COR-L47 (cell line): ENCODE data around the gene EXOC1.
A peak's percentile ranks its signal among the peaks of the same experiment; 100 is the strongest.
"Not testable (repeated sequence)": the region's sequence is repeated elsewhere in the genome, so short reads cannot be mapped to it uniquely, and the experiment has no call there.

Experiments used
- DNase-seq: peaks from one replicate; lab custom pipeline; 2025; lab: John Stamatoyannopoulos, UW

The EXOC1 gene

DNA sequence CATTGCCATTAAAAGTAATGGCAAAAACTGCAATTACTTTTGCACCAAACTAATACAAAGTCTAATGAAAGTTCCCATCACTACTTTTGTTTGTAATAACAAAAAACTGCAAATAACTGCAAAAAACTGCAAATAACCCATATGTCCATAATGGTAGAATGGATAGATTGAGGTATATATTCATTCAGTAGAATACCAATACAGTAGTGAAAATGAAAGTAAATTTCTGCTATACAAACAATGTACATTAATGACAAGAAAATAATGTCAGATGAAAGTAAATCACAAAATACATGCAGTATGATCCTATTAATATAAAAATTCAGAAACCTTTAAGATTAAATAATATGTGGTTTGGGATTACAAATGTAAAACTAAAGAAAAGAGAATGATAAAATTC is 54.0 kb downstream of the EXOC1 start:
- no peak for DNase-seq

DNA sequence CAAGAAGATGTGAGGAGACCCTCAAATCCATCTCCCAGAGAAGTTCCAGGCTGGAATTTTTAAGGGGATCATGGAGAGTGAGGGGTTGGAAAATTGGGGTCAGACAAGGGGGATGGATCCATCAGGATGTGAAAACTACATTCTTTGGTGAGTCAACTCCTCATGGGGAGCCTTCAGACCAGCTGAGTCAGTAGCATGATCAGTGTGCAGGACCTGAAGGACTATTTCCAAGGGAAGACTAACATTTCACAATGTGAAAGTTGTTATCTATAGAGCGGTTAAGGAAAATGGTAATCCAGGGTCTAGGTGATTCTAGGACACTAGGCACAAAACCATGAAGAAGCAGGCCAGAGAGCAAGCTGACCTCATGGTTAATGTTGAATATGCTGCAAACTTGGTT is 56.7 kb downstream of the EXOC1 start:
- no peak for DNase-seq

DNA sequence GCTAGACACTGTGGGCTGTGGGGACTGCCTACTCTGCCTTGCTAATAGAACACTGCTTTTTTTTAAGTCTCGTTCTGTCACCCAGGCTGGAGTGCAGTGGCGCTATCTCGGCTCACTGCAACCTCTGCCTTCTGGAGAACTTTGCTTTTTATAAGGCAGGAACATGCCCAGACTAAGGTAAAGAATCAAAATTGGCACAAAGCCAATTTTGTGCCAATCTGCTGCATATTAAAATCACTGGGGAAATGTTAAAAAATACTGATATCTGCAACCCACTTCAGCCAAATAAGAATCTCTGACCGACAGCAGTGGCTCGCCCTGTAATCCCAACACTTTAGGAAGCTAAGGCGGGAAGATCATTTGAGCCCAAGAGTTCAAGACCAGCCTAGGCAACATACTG is 58.8 kb downstream of the EXOC1 start:
- no peak for DNase-seq

DNA sequence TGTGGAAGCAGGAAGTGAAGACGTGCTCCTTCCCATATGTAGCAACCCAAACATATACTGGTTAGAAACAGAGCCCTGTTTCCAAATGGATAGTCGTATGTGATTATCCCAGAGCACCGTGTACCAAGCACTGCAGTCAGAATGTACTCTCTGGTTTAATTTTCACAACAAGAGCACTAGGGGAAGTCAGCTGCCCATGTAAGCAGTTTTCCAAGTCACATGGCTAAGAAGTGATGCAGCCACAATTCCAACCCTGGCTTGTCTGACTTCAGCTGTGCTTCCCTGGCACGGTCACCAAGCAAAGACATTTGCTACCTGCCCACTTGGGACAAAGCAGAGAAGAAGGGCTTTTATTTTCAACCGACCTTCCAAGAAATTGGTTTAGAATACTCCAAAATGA is 67.1 kb downstream of the EXOC1 start:
- DNase-seq: no peak

DNA sequence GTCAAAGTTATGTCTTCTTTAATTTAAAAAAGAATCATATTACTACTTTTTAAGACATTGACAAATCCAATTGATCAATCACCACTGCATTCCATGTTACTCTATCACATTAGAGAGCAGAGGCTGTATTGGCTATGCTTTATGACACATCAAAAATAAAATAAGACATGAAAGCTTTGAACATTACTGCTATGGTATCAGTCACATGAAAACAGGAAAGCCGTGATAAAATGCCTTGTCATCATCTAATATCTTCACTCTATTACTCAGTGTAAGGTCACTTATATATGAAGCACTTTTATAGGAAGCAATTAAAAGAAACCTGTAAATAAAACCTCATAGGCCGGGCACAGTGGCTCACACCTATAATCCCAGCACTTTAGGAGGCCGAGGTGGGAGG is 67.6 kb downstream of the EXOC1 start:
- no peak for DNase-seq

DNA sequence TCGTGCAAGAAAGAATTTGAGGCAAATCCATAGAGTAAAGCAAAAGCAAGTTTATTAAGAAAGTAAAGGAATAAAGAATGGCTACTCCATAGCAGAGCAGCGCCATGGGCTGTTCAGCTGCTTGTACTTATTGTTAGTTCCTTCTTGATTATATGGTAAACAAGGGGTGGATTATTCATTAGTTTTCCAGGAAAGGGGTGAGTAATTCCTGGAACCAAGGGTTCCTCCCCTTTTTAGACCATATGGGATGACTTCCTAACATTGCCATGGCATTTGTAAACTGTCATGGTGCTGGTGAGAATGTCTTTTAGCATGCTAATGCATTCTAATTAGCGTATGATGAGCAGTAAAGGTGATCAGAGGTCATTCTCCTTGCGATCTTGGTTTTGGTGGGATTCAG is 71.8 kb downstream of the EXOC1 start:
- DNase-seq: no peak

DNA sequence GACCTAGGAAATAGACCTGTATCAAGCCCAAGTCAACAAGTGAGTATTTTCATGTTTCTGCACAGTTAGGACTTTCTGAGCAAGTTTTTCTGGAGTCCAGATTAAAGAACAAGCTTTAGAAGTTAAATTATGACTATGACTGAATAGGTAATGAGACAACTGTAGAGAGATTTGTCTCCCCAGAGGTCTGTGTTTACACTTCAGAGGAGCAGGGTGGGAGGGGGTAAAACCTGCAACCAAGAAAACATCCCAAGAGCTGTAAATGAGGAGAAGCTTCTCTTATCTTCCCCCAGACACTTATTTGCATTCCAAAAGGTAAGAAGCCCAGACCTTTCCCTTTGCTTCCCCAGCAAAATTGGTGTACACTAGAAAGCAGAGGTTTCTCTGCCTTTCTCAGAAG is 73.2 kb downstream of the EXOC1 start:
- no peak for DNase-seq

DNA sequence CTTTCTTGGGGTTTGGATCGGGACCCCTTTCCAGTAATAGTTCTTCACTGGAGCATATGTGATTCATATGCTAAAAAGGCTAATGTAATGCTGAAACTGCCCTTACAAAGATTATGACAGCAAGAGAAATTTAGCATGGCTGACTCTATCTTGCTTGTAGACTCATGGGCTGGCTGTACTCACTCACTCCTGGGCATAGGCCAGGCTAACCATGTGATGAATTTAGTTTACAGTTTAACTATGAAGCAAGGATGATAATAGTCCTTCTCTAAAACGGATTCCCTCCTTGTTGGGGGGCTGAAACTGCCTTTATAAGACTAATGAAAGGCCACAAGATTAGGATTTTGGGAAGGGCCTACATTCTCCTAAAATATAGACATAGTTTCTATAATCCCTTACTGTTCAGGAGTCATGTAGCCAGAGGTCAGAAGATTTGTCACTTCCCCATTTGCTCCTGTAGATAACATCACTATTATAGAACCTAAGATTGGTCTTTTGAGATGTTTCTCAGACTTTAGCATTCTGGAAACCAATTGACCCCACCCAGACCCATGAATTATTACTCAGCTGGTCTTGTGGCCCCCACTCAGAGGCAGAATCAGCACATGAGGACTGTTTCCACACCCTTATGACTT is 74.5 kb downstream of the EXOC1 start:
- no peak for DNase-seq

DNA sequence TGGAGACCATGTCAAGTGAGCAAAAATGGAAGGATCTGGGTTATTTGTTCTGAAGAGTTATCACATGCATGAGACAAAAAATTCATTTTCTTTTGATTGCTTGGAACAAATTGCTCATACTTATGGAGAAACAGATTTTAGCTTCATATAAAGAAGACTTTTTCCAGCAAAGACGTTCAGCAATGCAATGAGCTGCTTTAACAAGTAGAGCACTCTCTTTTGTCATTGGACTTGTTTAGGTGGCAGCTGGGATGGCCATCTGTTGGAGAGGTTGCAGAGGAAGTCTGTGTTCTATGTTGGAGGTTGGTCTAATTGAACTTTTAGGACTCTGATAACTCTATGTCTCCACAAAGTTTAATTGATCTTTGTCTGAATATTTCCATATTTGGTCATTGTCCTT is 75.4 kb downstream of the EXOC1 start:
- DNase-seq: no peak

DNA sequence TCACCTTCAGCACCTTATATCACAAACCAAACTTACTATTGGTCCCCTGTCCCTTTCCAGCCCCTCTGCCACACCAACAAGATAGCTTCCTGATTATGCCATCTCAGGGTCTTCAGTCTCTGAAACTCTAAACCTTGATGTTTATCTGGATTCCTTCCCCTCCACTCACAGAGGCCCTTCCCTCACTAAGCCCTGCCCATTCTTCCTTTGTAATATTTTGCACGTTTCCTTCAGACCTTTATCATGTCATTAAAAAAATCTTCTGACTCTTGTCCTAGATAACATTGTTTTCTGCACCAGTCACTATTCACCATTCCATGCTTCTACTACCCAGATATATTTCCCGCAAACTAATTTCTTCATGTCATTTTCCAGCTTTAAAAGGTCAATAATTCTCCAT is 77.6 kb downstream of the EXOC1 start:
- DNase-seq: no peak

DNA sequence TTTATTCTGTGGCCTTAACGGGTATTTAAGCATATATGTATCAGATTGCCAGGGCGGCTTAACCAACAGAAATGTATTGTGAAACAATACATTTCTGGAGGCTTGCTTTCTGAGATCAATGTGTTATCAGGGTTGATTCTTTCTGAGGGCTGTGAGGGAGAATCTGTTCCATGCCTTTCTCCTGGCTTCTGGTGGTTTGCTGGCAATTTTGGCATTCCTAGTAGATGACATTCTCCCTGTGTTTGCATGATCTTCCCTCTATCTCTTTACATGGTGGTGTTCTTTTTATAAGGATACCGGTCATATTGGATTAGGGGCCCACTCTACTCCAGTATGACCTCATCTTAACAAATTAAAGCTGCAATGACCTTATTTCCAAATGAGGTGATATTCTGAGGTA is 78.4 kb downstream of the EXOC1 start:
- no peak for DNase-seq

DNA sequence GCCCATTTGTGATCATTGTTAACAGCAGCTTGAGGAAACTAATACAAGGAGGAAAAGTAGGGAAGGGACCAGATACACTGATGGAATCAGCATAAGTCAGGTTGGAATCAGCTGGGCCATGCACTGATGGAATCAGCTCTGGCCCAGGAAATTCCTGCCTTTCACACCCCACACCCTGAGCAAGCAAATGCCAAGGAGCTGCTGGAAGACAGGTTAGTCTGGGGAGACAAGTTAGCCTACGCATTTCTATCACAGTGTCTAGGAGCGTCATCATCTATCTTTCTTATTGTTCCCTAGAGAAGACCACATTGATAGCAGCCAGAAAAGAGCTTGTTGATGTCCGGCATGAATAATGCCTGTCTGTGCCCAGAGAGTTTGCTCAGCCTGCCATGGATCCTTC is 79.1 kb downstream of the EXOC1 start:
- DNase-seq: no peak

DNA sequence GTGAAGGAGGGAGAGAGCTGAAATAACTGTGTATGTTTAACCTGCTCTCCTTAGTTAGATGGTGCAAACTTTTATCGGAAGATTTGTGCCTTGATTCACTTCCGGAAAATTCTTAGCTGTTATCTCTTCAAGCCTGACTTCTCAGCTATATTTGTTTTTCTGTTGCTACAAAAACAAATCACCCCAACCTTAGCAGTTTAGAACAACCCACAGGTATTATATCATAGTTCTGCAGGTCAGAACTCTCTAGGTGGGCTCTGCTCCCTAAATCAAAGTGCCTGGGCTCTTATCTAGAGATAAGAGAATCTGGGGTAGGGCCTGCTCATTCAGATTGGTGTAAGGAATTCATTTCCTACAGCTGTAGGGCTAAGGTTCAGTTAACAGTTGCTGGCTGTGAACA is 80.2 kb downstream of the EXOC1 start:
- DNase-seq: no peak

DNA sequence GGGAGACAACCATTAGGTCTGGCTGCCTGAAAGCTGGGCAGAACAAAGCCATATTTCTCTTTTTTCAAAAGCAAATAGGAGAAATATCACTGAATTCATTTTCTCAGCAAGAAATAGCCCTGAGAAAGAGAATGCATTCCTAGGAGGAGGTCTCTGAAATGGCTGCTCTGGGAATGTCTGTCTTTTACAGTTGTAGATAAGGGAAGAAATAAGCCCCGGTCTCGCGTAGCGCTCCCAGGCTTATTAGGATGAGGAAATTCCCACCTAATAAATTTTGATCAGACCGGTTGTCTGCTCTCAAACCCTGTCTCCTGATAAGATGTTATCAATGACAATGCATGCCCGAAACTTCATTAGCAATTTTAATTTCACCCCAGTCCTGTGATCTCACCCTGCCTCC is 82.5 kb downstream of the EXOC1 start:
- not testable (repeated sequence) for DNase-seq

DNA sequence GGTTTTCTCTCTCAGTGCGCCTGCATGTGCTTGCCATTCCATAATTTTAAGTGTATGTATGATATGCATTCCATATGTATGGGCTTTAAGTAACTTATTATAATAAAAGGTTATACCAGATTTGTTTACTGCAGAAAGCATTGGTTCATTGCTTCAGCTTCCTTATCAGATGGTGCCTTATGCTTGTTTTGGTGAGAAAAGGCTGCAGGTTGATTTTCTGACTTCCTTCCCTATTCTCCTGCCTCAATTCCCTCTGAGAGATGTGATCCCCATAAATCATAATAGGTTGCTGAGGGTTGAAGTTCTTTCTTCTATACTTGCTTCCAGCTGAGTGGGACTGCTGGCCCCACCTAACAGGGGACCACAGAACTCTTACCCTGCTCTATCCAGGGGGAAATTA is 85.0 kb downstream of the EXOC1 start:
- no peak for DNase-seq

DNA sequence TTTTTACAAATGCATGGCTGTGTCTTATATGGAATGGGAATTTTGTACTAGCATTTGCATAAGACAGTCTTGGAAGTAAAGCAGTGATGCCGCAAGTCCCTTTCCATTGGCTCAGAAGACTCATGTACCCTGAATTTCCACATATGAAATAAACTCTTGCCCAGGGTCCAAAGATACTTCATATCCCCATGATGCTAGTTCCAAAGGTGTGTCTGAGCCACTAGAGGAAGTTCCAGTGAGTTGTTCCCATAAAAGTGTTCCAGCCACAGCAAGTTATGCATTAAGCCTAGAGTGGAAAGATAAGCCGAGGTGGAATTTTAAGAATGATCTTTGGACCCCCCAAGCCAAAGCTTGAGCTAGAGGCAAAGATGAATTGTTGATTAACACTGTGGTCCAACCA is 86.0 kb downstream of the EXOC1 start:
- DNase-seq: no peak

DNA sequence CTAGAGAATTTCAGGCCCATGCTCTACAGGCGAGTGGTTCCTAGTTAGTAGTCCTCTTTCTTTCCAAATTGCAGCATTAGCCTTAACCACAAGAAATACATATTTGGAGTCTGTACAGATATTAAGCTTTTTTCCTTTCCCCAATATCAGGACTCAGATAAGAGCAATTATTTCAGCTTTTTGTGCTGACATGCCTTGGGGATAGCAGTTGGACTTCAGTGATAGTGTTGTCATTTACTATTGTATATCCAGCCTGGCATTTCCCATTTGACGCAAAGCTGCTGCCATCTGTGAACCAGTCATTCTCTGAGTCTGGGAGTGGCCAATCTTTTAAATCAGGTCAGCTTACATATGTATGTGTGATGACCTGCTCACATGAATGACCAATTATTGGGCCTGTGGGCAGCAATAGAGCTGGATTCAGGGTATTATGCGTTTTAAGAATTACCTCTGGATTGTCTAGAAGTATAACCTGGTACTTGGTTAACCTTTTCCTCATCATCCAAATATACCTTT is 88.5 kb downstream of the EXOC1 start:
- no peak for DNase-seq

DNA sequence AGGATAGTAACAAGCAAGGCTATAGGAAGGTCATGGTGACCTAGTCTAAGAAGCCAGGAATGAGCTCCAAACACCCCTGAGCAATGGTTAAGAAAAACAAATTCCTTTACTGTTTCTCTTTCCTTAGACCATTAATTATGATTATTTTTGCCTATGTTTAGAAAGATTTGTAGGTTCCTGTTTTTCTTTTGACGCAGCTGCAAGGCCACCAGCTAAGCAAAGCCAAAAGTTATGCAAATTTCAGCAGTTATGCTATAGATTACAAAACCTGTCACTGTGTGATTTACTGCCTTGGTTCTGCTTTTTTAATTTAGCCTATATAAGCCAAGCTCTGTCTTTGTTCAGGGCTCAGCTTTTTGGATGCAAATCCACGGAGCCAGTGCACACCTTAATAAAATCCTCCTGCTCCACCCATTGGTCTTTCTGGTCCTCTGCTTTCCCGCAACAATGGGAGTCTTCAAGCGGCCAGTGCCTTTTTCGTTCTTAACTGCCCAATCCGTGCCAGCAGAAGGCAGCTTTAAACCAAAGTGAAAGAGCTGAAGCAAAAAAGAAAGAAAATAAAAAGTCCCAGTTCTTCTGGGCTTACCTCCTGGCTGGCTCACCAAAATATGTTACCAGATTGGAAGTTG is 93.9 kb downstream of the EXOC1 start:
- no peak for DNase-seq

DNA sequence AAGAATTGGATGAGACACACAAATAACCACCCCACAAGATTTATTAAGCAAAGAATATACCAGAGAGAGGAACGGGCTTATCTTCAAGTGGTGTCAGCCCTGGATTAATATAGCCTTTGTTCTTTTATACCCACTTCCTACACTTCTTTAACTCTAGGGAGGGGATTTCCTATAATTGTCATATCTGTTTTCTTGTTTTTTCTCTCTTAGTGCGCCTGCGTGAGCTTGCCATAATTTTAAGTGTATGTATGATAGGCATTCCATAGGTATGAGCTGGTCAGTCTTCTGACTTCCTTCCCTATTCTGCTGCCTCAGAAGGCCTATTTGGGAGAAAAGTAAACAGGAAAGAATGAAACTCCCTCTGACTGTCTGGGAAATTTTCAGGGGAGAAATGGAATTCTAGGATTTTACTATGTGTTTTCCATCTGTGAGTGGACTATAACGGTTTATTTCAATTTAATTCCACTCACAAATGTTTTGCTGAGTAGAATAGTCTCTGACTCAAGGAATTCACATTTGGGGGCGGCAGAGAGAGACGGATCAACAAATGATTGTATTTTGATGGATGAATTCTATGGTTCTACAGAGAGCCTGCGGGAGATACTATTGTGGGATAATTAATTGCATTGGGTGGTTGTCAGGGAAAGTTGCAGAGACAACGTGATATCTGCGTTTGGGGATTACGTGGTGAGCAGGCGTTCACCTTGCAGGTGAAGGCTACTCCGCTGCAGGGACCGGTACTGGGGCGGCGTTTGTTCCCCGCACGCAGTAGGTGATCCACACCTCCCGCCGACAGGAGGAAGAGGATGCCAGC is 94.7 kb downstream of the EXOC1 start:
- DNase-seq: no peak

DNA sequence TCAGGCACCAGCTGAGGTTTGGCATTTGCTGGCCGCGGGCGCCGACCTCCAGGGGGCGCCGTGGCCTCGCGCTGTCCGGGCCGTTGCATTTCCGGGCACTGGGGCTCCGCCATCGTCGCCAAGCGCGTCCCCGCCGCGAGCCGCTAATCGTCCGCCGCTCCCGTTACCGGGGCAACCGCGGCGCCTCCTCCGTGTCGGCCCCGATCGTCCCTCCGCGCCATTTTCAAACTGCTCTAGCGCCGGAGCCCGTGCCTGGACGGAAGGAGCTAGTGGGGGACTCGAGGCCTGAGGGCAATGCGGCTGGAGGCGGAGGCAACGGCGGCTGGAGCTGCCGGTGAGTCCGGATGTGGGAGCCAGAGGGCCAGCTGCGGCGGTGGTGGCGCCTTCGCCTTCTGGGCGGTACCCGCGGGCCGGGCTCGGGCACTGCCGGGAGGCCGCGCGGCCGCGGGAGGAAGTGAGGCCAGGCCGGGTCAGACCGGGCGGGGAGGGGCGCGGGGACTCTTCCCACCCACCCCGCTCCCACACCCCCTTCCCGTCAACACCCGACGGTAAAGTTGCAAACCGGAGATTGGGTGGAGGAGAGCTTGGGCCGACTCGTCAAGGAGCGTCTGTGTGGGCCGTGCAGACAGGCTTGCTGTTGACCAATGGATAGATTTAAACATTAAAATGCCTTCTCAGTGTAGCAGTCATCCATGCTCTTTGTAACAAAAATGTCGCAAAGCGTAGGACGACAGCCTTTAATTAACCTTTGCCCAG is 95.5 kb downstream of the EXOC1 start, which contains the start of gene CEP135:
TSS of gene CEP135 (plus strand) at position 220 of the 756 bp plus-strand sequence. CDS start 3,186 bp downstream, outside the sequence.
- peak; percentile 94 for DNase-seq

DNA sequence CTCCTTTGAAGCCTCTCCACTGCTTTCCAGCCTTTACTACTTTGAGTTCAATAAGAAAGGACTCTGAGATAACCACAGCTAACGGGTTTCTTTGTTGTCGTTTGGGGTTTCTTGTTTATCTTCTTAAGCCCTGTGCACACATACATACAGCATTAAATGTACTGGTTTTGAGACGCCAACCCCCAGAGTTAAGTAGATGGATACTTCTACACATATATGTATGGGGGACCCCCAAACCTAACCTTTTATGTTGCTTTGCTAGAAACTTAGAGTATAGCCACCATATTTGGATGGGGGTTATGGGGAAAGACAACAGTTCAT is 96.0 kb downstream of the EXOC1 start:
- DNase-seq: no peak

DNA sequence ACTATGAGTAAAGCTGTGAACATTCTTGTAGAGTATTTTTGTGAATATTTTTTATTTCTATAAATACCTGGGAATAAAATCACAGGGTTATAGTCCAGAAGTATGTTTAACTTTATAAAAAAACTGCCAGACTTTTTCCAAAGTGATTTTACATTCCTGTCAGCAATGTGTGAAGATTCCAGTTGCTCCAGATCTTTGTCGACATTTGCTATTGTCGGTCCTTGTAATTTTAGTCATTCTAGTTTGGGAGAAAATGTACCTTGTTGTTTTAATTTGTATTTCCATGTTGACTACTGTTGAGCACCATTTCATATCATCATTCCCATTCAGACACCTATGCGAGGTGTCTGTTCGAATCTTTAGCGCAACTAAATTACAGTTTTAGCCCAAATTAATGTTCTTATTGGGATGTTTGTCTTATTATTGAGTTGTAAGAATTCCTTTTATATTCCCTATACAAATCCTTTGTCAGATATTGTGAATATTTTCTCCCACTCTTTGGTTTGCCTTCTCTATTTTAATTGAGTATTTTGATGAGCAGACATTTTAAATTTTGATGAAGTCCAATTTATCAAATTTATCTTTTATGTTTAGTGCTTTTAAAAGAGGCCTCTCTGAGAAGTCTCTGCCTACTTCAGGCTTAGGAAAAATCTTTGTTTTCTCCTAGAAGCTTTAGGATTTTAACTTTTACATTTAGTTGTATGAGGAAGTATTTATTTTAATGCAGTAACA is 97.9 kb downstream of the EXOC1 start:
- no peak for DNase-seq
